Keratinocyte (primary cell): ENCODE measurements around the gene SPATA20. TPM values are rescaled to one million over a fixed set of nuclear protein-coding genes. Genes with fewer than 3 reads are reported as not detected.

Source experiments
- DNase-seq: peaks from one replicate; pipeline ENCODE4 v3.0.0-alpha.2; 2011; ENCODE audit warnings: low read depth, missing footprints, low spot score
- FAIRE-seq: peaks from 2 replicates; lab custom pipeline; 2011; peaks lifted over from hg19 to GRCh38; lab: Jason Lieb, UNC
- H2AFZ ChIP-seq: 2 replicates; pipeline ENCODE4 v1.6.0; 2012; ENCODE audit warnings: low read length, control low read depth, inconsistent platforms; ENCODE audit not compliant: control insufficient read depth
- H3K27ac ChIP-seq: 2 replicates; pipeline ENCODE4 v1.5.1; 2011; ENCODE audit warnings: low read length; ENCODE audit not compliant: control insufficient read depth, insufficient read depth
- H3K27me3 ChIP-seq: 3 replicates; pipeline ENCODE4 v1.6.0; 2011; ENCODE audit warnings: low read length; ENCODE audit not compliant: control insufficient read depth, insufficient read depth; ENCODE audit errors: extremely low read depth
- H3K36me3 ChIP-seq, 2 experiments: 2 replicates in 1 of 2; 3 replicates in 1 of 2; pipeline ENCODE4 v1.5.1; 2011; ENCODE audit warnings: low read length in 2 of 2, mild to moderate bottlenecking in 1 of 2; ENCODE audit not compliant: control insufficient read depth in 2 of 2, insufficient read depth in 2 of 2; ENCODE audit errors: extremely low read depth in 1 of 2
- H3K4me1 ChIP-seq: 3 replicates; pipeline ENCODE4 v1.5.1; 2011; ENCODE audit warnings: low read length; ENCODE audit not compliant: control insufficient read depth, insufficient read depth; ENCODE audit errors: extremely low read depth
- H3K4me2 ChIP-seq: 3 replicates; pipeline ENCODE4 v1.6.0; 2011; ENCODE audit warnings: low read depth, low read length; ENCODE audit not compliant: control insufficient read depth, insufficient read depth; ENCODE audit errors: extremely low read depth
- H3K4me3 ChIP-seq, 3 experiments: fragments of 200-600 bp in 1 of 3; sonication (generic) in 1 of 3; 2 replicates in 2 of 3; 3 replicates in 1 of 3; pipeline ENCODE4 v1.5.1; 2011 to 2016; ENCODE audit warnings: low read length in 3 of 3, mild to moderate bottlenecking in 3 of 3, control low read depth in 2 of 3, inconsistent platforms in 1 of 3, low read depth in 1 of 3, mixed read lengths in 1 of 3, mixed run types in 1 of 3, moderate library complexity in 1 of 3; ENCODE audit not compliant: control insufficient read depth in 2 of 3, insufficient read depth in 2 of 3; ENCODE audit errors: extremely low read depth in 1 of 3
- H3K79me2 ChIP-seq: 2 replicates; pipeline ENCODE4 v1.6.0; 2012; ENCODE audit warnings: low read length; ENCODE audit not compliant: control insufficient read depth, insufficient read depth
- H3K9ac ChIP-seq: 3 replicates; pipeline ENCODE4 v1.6.0; 2011; ENCODE audit warnings: low read length; ENCODE audit not compliant: control insufficient read depth, insufficient read depth; ENCODE audit errors: extremely low read depth
- H3K9me1 ChIP-seq: 3 replicates; pipeline ENCODE4 v1.6.0; 2011; ENCODE audit warnings: low read length; ENCODE audit not compliant: control insufficient read depth, insufficient read depth; ENCODE audit errors: extremely low read depth
- H3K9me3 ChIP-seq: 2 replicates; pipeline ENCODE4 v1.5.1; 2012; ENCODE audit warnings: low read depth, low read length; ENCODE audit not compliant: control insufficient read depth
- H4K20me1 ChIP-seq: 3 replicates; pipeline ENCODE4 v1.6.0; 2011; ENCODE audit warnings: low read length; ENCODE audit not compliant: control insufficient read depth, insufficient read depth; ENCODE audit errors: extremely low read depth
- EZH2 ChIP-seq: IDR thresholded peaks from one replicate; pipeline ENCODE4 v1.6.1; 2012; ENCODE audit warnings: inconsistent platforms, mild to moderate bottlenecking, low read length, moderate library complexity
- dilution Hi-C: fragments of 300-500 bp; cut with MboI; formaldehyde crosslinking; loops from one replicate; pipeline ENCODE4 v1.7.0; 2020; ENCODE audit warnings: low sequenced_read_pairs; ENCODE audit not compliant: extremely low pct_ligation_motif_present
- polyA plus RNA-seq, 5 experiments: library from polyadenylated mRNA; depleted of rRNA in 3 of 5; stranded (reverse) in 3 of 5; stranded (forward) in 1 of 5; unstranded in 1 of 5; fragments of >200 nt; gene quantifications; 1 replicate in 1 of 5; 2 replicates in 3 of 5; 3 replicates in 1 of 5; pipeline versions ENCODE4 v1.2.1 to v1.2.3, GENCODE V29; 2011 to 2012; ENCODE audit warnings: missing spikeins in 2 of 5, low read depth in 1 of 5, low replicate concordance in 1 of 5
- TF ChIP-seq, protein P1 (sequence below), 3 experiments: IDR thresholded peaks in 1 of 3; conservative IDR thresholded peaks in 1 of 3; optimal IDR thresholded peaks in 1 of 3; 2 replicates in 2 of 3; 3 replicates in 1 of 3; pipeline versions ENCODE3 to v1.5.1; 2011; ENCODE audit warnings: low read length in 3 of 3, mild to moderate bottlenecking in 3 of 3, moderate library complexity in 2 of 3, control low read depth in 1 of 3, inconsistent platforms in 1 of 3; ENCODE audit not compliant: insufficient read depth in 2 of 3; ENCODE audit errors: extremely low read depth in 1 of 3

Gene SPATA20
- polyA plus RNA-seq, 1 donor (not counting 4 experiments of a cell fraction or from before 2014, with no cell fraction given) = 17.2 TPM

DNA sequence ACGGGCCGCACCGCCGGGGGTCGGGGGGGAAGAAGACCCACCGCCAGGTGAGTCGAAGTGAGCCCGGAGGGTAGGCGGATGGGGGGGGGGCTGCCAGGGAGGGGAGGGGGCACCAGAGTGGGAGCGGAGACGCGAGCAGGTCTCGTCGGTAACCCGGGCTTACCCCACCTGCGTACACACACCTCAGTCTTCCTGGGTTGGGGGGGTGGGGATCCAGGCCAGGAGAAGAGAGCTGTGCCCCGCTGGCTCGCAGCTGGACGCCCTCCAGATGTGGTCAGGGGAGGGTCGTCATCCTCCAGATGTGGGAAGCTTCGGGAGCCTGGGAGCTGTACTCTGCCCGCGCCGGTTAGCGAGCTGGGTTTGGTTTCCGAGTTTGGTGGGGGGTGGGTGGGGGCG lies 14.8 kb downstream of the SPATA20 start:
- no peak for TF ChIP-seq EZH2
- TF ChIP-seq, protein P1, sequence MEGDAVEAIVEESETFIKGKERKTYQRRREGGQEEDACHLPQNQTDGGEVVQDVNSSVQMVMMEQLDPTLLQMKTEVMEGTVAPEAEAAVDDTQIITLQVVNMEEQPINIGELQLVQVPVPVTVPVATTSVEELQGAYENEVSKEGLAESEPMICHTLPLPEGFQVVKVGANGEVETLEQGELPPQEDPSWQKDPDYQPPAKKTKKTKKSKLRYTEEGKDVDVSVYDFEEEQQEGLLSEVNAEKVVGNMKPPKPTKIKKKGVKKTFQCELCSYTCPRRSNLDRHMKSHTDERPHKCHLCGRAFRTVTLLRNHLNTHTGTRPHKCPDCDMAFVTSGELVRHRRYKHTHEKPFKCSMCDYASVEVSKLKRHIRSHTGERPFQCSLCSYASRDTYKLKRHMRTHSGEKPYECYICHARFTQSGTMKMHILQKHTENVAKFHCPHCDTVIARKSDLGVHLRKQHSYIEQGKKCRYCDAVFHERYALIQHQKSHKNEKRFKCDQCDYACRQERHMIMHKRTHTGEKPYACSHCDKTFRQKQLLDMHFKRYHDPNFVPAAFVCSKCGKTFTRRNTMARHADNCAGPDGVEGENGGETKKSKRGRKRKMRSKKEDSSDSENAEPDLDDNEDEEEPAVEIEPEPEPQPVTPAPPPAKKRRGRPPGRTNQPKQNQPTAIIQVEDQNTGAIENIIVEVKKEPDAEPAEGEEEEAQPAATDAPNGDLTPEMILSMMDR (optimal IDR thresholded peaks at IDR 0.05 in 1 of 3, IDR thresholded peaks at IDR 0.05 in 1 of 3, conservative IDR thresholded peaks at IDR 0.05 in 1 of 3; ENCODE audit: extremely low read depth in 1 of 3, insufficient read depth in 2 of 3, low read length in 3 of 3) = no peak
- FAIRE-seq = no peak
- Histone ChIP-seq H3K4me2 (no peak overlapping the region), H3K4me3 (no peak overlapping the region), H3K4me1 (peaks cover 13% of the 10 kb centered on the region), H3K79me2 (no peaks in the 10 kb centered on the region), H3K27me3 (peaks cover 67% of the 10 kb centered on the region), H2AFZ (no peak overlapping the region), H3K9ac (no peak overlapping the region), H3K9me1 (no peaks in the 10 kb centered on the region), H3K36me3 (peaks cover 0 to 3% of the 10 kb centered on the region in 2 experiments), H3K9me3 (no peaks in the 10 kb centered on the region), H4K20me1 (peaks cover 2% of the 10 kb centered on the region), H3K27ac (no peak overlapping the region)
- dilution Hi-C loops = no loop called here
- DNase-seq = no peak

DNA sequence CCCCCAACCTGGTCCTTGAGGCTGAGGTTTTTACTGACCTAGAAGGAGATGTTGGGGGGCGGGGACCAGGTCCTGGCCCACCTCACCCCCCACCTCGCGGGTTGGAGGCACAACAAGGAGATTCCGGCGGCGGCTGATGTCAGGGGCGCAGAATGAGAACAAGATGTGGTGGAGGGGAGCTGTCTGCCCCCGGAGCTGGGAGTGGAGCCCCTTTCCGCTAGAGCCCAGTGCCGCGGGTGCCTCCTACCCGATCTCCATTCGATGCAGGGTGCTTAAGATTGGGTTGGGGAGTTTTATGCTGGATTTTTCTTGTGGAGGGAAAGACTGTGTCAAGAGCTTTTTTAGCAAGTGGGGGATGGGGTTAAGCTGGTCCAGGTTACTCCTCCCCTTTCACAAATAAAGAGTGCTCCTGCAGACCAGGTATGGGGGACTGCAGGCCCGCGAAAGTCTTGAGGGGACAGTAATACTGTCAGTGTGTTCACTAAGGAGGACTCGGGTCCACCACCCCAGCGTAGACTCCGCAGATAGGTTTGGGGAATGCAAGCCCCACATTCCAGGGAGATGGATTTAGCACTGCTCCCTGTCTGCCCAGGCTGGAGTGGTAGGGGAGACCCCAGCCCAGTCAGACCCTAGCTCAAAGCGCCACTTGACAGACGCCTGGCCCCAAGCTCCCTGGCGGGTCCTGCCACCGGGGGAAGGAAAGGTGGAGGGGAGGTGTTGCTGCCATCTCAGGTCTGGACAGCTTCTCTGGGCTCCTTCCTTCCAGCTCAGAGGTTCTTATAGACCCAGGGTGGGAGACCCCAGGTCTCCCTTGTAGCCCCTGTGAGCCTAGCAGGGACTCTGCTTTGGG lies 15.5 kb downstream of the SPATA20 start:
- no peak for FAIRE-seq
- H3K4me3 ChIP-seq = no peak overlapping the region
- H3K4me1 ChIP-seq = peaks cover 13% of the 10 kb centered on the region
- dilution Hi-C loops = no loop called here
- H3K27me3 ChIP-seq = peaks cover 74% of the 10 kb centered on the region
- no peak overlapping the region for H3K9ac ChIP-seq
- TF ChIP-seq, protein P1 (optimal IDR thresholded peaks at IDR 0.05 in 1 of 3, IDR thresholded peaks at IDR 0.05 in 1 of 3, conservative IDR thresholded peaks at IDR 0.05 in 1 of 3; ENCODE audit: extremely low read depth in 1 of 3, insufficient read depth in 2 of 3, low read length in 3 of 3) = no peak
- peak; percentile 99 for TF ChIP-seq EZH2
- no peak overlapping the region for H3K4me2 ChIP-seq
- H3K9me1 ChIP-seq = no peaks in the 10 kb centered on the region
- H3K27ac ChIP-seq = no peak overlapping the region
- H3K36me3 ChIP-seq = no peaks in the 10 kb centered on the region
- no peak for DNase-seq
- H3K79me2 ChIP-seq = no peaks in the 10 kb centered on the region
- no peaks in the 10 kb centered on the region for H3K9me3 ChIP-seq
- H4K20me1 ChIP-seq = peaks cover 2% of the 10 kb centered on the region
- no peak overlapping the region for H2AFZ ChIP-seq
